IPS-11a (cell line): ENCODE results near the gene ZNF672.

ENCODE experiments used
- H3K4me3 ChIP-seq: one replicate; pipeline ENCODE4 v1.5.1; 2013; ENCODE audit warnings: low read depth, low read length, control low read depth

The ZNF672 gene

GRCh38 chr1:248831842-248832241 lies 6.2 kb upstream of the ZNF672 start:
- H3K4me3 ChIP-seq = no peak overlapping the region

DNA sequence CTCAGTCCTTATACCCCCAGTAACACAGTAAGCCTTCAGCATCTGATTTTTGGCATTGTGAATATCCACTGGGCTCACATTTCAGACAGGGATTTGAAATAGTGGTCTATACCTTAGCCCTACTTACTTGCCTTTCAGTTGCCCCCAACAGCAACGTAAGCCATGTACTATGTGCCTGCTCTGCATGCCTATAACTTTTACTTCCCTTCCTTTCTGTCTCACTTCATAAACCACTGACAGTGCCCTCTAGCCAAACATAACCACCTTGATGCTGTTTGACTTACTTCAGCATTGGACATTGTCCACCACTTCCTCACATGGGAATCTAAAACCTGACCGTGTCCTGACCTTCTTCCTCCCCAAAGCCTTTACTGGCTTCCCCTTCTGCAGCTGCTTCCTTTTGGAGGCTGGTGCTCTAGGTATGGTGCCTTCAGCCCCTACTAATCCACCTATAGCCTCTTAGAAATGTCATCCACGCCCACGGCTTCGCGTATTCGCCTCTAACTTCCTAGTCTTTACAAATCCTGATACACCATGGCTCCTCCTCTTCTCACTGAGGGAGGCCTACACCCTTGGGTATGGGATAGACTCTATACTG lies 3.6 kb upstream of the ZNF672 start:
- H3K4me3 ChIP-seq = no peak overlapping the region

GRCh38 chr1:248837045-248837780 lies 811 bp upstream of the ZNF672 start:
- peak overlapping the region; percentile 28 for H3K4me3 ChIP-seq

DNA sequence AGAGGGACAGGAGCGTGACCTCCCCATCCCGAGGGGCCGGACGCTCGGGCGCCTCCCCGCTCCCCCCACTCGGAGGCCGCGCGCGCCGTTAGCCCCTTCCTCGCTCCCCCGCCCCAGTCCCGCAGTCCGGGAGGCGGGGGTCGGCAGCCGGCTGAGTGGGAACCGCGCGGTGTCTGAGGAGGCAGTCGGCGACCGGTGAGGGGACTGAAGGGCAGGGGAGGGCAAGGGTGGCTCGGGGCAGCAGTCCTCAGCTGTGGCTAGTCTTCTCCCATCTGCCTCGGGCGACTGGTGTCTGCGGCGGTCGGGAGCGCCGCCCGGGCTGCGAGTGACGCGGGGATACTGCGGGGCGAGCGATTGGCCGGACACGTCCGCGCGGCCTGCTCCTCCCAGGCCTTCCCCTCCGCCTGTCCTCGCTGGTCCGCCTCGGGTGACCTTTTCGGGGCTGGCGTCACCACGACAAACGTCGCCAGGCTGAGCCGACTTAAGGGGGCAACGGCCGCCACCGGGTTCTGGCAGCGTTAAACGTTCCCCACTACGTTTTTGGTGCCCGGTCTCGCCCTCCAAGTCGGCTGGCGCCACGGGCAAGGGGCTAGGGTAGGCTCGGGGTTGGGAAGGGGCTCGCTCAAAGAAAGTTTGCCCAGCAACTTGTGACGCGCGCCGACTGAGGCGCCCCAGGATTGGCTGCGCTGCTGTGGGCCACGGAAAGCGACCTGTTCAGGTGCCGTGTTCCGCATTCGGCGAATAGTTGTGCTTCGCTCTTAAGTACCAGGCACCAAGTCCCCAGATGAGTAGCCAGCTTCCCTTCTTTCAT lies 538 bp downstream of the ZNF672 start:
- H3K4me3 ChIP-seq = peak overlapping the region; percentile 88

DNA sequence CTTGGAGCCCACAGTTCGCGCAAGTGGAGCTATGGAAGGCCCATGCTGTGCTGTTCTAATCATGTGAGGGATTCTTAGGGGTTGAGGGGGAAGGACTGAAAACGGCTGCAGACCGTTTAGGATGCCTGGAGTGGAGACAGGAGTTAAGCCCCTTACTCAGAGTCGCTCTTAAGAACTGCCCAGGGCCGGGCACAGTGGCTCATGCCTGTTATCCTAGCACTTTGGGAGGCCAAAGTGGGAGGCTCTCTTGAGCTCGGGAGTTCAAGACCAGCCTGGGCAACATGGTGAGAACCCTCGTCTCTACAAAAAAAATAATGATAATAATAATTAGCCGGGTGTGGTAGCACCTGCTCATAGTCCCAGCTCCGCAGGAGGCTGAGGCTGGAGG lies 1.1 kb downstream of the ZNF672 start:
- H3K4me3 ChIP-seq = peak overlapping the region; percentile 88

DNA sequence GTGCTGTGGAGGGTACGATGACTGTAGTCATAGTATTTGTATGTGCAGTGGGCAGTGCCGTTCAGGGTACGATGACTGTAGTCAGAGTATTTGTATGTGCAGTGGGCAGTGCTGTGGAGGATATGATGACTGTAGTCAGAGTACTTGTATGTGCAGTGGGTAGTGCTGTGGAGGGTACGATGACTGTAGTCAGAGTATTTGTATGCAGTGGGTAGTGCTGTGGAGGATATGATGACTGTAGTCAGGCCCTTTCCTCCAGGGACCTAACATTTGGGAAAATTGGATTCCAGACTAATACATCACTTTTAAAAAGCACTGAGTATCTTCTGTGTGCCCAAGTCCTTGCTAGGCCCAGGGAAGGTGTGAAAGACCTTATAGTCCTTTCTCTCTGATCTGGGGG lies 2.9 kb downstream of the ZNF672 start:
- no peak overlapping the region for H3K4me3 ChIP-seq

GRCh38 chr1:248841702-248842395 lies 3.8 kb downstream of the ZNF672 start:
- H3K4me3 ChIP-seq = no peak overlapping the region

- no peak overlapping the region for H3K4me3 ChIP-seq
Observed at GRCh38 chr1:248842781-248843331, 4.8 kb downstream of the ZNF672 start.

DNA sequence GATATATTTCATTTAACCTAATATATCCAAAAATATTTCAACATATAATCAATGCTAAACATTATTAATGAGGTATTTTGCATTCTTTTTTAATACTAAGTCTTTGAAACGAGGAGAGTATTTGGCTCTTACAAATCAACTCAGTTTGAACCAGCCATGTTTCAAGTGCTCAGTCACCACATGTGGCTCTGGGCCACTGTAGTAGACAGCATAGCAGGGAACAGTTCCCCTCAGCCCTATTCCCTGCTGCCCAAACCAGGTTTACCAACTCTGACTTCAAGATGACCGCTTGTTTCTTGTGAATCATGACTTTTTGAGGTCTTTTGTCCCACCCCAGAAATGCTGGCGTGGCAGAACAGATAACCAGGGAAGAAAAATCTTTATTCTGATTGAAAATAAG lies 5.7 kb downstream of the ZNF672 start:
- H3K4me3 ChIP-seq = no peak overlapping the region

DNA sequence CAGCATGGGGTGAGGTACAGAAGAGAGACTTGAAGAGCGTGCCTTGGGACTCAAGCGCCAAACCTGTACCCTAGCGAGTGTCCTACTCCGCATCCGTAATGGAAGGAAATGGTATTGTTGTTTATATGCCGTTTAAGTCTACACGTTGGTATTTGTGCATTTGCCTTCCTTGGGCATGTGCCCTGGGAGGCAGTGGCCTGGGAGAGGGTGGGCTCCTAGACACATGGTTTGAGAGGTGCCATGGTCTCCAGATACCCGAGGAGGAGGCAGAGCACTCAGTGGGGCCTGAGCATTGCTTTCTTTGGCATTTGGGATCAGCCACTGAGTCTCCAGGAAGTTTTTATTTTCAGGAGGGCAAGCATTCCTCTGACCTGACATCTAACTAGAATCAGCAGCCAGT lies 6.5 kb downstream of the ZNF672 start:
- no peak overlapping the region for H3K4me3 ChIP-seq

GRCh38 chr1:248847181-248847955 lies 9.3 kb downstream of the ZNF672 start:
- H3K4me3 ChIP-seq = no peak overlapping the region

DNA sequence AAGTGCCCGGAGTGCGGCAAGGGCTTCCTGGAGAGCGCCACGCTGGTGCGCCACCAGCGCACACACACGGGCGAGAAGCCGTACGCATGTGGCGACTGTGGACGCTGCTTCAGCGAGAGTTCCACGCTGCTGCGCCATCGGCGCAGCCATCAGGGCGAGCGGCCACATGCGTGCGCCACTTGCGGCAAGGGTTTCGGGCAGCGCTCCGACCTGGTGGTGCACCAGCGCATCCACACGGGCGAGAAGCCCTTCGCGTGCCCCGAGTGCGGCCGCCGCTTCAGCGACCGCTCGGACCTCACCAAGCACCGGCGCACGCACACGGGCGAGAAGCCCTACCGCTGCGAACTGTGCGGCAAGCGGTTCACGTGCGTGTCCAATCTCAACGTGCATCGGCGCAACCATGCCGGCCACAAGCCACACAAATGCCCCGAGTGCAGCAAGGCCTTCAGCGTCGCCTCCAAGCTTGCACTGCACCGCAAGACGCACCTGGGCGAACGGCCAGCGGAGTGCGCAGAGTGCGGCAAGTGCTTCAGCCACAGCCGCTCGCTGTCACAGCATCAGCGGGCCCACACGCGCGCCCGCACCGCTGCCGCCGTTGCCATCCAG lies 10.0 kb downstream of the ZNF672 start:
- H3K4me3 ChIP-seq = no peak overlapping the region

GRCh38 chr1:248848602-248849001 lies 10.6 kb downstream of the ZNF672 start:
- H3K4me3 ChIP-seq = no peak overlapping the region

DNA sequence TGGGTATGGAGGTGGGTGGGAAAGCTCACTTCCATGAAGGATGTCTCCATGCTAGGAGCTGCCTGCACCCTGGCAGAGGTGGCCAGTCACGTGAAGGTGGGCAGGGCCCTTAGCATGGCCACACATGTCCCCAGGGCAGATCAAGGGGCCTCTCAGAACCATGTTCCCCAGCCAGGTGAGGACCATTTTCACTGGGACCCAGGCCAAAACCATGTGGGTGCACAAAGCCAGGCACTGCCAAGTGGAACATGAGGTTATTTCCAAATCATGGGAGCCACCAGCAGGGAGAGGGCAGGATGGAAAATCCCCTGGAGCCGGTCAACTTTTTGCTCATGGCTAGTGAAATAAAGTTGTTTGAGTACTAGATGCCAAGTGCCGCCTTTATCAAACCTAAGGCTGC lies 11.1 kb downstream of the ZNF672 start:
- no peak overlapping the region for H3K4me3 ChIP-seq

- no peak overlapping the region for H3K4me3 ChIP-seq
Observed at GRCh38 chr1:248849637-248850036, 11.6 kb downstream of the ZNF672 start.

GRCh38 chr1:248850124-248850523 lies 12.1 kb downstream of the ZNF672 start:
- H3K4me3 ChIP-seq = no peak overlapping the region

DNA sequence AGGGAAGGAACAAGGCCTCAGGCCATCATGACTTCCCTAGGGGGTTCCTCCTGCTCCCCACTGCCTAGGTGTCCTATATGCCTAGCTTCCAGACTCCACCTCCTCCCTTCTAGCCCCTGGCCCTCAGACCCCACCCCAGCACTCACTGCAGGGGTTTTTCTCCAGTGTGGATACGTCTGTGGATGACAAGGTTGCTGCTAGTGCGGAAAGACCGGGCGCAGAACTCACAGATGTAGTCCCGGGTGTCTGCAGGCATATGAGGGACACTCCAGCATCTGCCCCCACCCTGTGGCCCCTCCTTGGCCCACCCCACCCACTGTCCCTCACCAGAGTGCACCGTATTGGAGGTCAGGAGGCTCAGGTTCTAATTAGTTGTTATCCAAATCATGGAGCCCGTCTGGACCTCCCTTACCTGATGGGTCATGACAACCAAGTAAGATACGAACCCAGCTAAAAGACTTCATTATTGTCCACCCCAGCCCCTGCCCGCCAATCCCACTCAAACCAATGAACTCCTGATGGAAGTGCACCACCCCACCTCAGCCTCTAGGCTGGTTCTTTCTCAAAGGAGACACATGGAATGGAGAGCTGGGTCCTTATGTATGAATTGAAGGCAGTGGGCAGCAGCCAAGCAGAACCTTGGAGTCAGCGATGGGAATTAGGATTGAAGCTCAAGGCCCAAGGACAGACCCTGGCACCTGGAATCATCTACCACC lies 12.7 kb downstream of the ZNF672 start:
- no peak overlapping the region for H3K4me3 ChIP-seq

DNA sequence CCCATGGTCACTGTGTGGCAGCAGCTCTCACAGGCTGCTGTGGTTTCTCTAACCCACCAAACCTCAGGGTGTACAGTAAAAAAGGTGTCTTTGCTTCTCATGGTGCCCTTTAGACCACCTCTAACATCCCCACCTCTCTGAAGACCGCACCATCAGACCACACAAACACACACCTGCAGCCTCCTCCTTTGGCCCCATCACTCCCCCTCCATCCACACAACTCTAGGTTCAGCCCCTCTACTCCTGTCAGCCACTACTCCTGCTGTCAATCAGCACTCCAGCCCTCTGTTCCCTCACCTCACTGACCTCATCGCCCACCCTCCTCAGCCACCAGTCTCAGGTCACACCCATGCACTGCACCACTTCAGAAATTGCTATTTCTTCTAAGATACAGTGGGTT lies 13.4 kb downstream of the ZNF672 start:
- no peak overlapping the region for H3K4me3 ChIP-seq
